ENCODE measurements around the gene PLXNA2.

The PLXNA2 gene

DNA sequence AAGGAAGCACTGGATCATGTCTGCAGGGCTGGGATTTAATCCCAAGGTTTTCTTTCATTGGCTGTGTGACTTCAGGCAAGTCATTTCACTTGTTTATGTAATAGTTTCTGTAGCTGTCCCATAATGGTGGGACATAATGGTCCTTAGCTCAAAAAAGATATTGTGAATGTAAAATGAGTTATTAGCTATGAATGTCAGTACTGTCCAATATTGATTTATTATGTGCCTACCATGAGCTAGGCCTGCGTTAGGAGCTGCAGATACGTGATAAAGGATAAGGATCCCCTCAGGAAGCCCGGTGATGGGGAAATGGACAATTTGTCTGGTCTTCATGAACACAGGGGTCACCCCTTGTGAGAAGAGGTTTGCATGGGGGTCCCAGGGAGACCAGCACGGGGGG lies 95.8 kb downstream of the PLXNA2 start:
- H3K27me3 Mint-ChIP-seq (ENCODE audit: low read depth): peaks cover 9% of the 10 kb centered on the region
- H3K4me3 Mint-ChIP-seq: no peak overlapping the region
- peaks cover 34% of the 10 kb centered on the region for H3K4me1 Mint-ChIP-seq
- H3K36me3 Mint-ChIP-seq (ENCODE audit: low read depth): no peaks in the 10 kb centered on the region
- TF ChIP-seq, protein P1, sequence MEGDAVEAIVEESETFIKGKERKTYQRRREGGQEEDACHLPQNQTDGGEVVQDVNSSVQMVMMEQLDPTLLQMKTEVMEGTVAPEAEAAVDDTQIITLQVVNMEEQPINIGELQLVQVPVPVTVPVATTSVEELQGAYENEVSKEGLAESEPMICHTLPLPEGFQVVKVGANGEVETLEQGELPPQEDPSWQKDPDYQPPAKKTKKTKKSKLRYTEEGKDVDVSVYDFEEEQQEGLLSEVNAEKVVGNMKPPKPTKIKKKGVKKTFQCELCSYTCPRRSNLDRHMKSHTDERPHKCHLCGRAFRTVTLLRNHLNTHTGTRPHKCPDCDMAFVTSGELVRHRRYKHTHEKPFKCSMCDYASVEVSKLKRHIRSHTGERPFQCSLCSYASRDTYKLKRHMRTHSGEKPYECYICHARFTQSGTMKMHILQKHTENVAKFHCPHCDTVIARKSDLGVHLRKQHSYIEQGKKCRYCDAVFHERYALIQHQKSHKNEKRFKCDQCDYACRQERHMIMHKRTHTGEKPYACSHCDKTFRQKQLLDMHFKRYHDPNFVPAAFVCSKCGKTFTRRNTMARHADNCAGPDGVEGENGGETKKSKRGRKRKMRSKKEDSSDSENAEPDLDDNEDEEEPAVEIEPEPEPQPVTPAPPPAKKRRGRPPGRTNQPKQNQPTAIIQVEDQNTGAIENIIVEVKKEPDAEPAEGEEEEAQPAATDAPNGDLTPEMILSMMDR (IDR thresholded peaks at IDR 0.05; ENCODE audit: unreplicated experiment in 3 of 3): no peak
- peak overlapping the region in 1 of 3 experiments; percentile 24 for H3K27ac Mint-ChIP-seq
- H3K9me3 Mint-ChIP-seq: no peaks in the 10 kb centered on the region

DNA sequence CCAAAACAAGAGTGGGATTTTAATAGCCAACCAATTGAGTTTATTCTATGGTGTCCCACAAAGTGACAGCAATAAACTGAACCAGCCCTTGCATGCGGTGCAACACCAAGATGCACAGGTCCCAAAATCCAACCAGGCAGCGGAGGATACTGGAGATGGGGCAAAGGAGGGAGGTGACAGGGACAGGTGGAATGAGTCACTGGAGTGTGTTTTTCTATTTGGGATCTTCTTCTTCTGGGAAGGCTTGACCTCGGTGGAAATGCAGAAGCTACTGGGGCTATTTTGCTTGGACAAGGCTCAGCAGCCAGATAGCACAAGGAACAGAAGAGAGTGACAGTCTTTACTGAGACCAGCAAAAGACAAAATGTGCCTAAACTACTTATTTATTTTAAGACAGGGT lies 97.5 kb downstream of the PLXNA2 start:
- Mint-ChIP-seq H3K4me1 (peaks cover 51% of the 10 kb centered on the region), H3K27me3 (ENCODE audit: low read depth) (peaks cover 4% of the 10 kb centered on the region), H3K4me3 (no peak overlapping the region), H3K9me3 (no peaks in the 10 kb centered on the region), H3K27ac (no peak overlapping the region), H3K36me3 (ENCODE audit: low read depth) (peaks cover under 1% of the 10 kb centered on the region)
- TF ChIP-seq, protein P1 (IDR thresholded peaks at IDR 0.05; ENCODE audit: unreplicated experiment in 3 of 3): no peak

DNA sequence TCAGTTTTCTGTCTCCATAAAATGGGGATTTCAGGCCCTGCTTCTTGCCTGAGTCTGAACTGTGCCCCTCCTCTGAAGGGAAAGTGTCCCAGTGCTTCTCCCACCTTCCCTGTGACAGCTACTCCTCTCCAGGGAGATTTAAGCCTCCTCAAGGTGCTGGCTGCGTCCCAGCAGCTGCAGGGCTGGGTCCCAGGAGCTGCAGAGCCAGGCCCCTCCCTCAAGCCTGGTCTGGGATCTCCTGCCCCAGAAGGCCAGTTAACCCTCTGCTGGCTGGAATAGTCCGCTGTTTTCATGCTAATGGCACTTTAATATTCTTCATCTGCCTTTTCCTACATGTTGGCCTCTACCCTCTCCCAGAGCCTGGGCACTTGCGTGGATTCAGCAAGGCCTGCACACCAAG lies 99.0 kb downstream of the PLXNA2 start:
- Mint-ChIP-seq H3K27me3 (ENCODE audit: low read depth) (peaks cover 4% of the 10 kb centered on the region), H3K9me3 (no peaks in the 10 kb centered on the region), H3K4me3 (no peak overlapping the region), H3K4me1 (peaks cover 65% of the 10 kb centered on the region), H3K27ac (peak overlapping the region in 1 of 3 experiments; percentile 34), H3K36me3 (ENCODE audit: low read depth) (peaks cover 8% of the 10 kb centered on the region)
- TF ChIP-seq, protein P1 (IDR thresholded peaks at IDR 0.05; ENCODE audit: unreplicated experiment in 3 of 3): no peak

DNA sequence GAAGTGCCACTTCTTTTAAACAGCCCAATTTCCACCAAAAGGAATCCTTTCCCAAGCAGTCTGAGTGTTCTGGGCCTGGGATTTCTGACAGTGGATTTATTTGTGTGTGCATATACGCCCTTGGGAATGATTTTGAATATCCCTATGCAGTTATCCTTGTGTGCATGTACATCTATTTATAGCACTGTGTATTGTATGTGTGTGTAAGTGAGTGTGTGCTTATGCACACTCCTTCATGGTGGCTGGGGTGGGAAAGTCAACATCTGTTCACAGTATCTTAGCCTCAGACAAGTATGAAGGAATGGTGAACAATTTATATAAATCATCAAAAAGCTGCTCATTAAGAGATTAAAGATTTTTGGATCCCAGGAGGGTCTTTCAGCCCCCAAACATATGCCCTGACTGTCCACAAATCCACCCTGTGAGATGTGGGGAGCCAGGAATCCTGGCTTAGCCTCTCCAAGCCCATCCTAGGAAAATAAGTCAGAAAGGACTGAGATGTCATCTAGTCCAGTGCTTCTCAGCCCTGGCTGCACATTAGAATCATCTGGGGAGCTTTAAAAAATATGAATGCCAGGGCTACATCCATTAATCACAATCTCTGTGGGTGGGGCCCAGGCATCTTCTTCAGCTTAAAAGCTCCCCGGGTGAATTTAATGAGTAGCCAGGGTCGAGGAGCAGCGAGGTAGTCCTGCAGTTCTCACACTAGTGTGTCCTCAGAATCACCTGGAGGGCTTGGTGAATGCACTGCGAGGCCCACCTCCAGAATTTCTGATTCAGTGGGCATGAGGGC lies 101.4 kb downstream of the PLXNA2 start:
- peaks cover 4% of the 10 kb centered on the region for H3K27me3 Mint-ChIP-seq (ENCODE audit: low read depth)
- peaks cover 68% of the 10 kb centered on the region for H3K4me1 Mint-ChIP-seq
- TF ChIP-seq, protein P1 (IDR thresholded peaks at IDR 0.05; ENCODE audit: unreplicated experiment in 3 of 3): no peak
- H3K4me3 Mint-ChIP-seq: peak overlapping the region; percentile 48 to 70 (median 57)
- peaks cover 11% of the 10 kb centered on the region for H3K36me3 Mint-ChIP-seq (ENCODE audit: low read depth)
- no peaks in the 10 kb centered on the region for H3K9me3 Mint-ChIP-seq
- H3K27ac Mint-ChIP-seq: peak overlapping the region; percentile 94 to 97 (median 95)

DNA sequence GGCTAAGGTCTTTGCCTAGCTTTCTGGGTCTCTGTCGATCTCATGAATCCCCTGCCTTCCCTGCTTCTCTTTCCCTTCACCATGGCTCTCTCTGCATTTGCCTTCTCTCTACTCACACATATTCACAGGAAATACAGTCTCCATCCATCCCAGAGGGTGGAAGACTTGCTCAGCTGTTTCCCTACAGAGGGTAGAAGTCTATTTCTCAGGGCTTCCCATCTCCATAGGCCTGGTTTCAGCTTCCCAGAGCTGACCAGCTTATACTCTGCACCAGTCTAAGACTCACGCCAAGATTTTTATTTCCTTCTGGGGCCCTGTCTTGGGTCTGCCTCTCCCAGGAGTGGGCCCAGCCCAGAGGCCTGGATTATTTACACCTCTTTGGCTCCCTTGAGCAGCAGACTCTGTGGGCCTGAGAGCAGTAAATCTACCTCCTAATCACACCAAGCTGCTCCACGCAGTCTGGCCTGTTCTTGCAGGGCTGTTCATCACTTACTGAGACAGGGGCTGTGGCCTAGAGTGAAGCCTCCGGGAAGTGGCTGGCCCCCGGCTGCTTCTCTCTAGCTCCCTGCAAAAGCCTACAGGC lies 102.5 kb downstream of the PLXNA2 start:
- Mint-ChIP-seq H3K4me1 (peaks cover 79% of the 10 kb centered on the region), H3K4me3 (peak overlapping the region; percentile 40 to 53 (median 49)), H3K9me3 (no peaks in the 10 kb centered on the region), H3K27me3 (ENCODE audit: low read depth) (peaks cover 4% of the 10 kb centered on the region), H3K27ac (peak overlapping the region; percentile 94 to 97 (median 95)), H3K36me3 (ENCODE audit: low read depth) (peaks cover 11% of the 10 kb centered on the region)
- TF ChIP-seq, protein P1 (IDR thresholded peaks at IDR 0.05; ENCODE audit: unreplicated experiment in 3 of 3): no peak

Measured in nephron (organoid).